COLO829 (cell line): Measurements from ENCODE around the gene CAND1.

Experiments
- DNase-seq: peaks from one replicate; pipeline ENCODE4 v3.0.0; 2012; ENCODE audit warnings: low spot score

The CAND1 gene

GRCh38 chr12:67280572-67280971 is 11.4 kb downstream of the CAND1 start:
- no peak for DNase-seq

GRCh38 chr12:67284561-67284960 is 15.4 kb downstream of the CAND1 start:
- no peak for DNase-seq

GRCh38 chr12:67286257-67286656 is 17.1 kb downstream of the CAND1 start:
- DNase-seq: no peak

- no peak for DNase-seq
Measured at GRCh38 chr12:67287311-67287710, 18.2 kb downstream of the CAND1 start.

- no peak for DNase-seq
Measured at GRCh38 chr12:67288561-67288960, 19.4 kb downstream of the CAND1 start.

GRCh38 chr12:67290378-67290777 is 21.2 kb downstream of the CAND1 start:
- DNase-seq: no peak

- no peak for DNase-seq
Measured at GRCh38 chr12:67299526-67299925, 30.4 kb downstream of the CAND1 start.

- DNase-seq: no peak
Measured at GRCh38 chr12:67299926-67300325, 30.8 kb downstream of the CAND1 start.

- DNase-seq: no peak
Measured at GRCh38 chr12:67302162-67302561, 33.0 kb downstream of the CAND1 start.

- DNase-seq: no peak
Measured at GRCh38 chr12:67305544-67305943, 36.4 kb downstream of the CAND1 start.

- no peak for DNase-seq
Measured at GRCh38 chr12:67306712-67307111, 37.6 kb downstream of the CAND1 start.

GRCh38 chr12:67315661-67316060 is 46.5 kb downstream of the CAND1 start:
- DNase-seq: no peak

GRCh38 chr12:67318786-67319185 is 49.6 kb downstream of the CAND1 start:
- DNase-seq: no peak

- no peak for DNase-seq
Measured at GRCh38 chr12:67319936-67320335, 50.8 kb downstream of the CAND1 start.

GRCh38 chr12:67320614-67321295 is 51.6 kb downstream of the CAND1 start:
- DNase-seq: no peak

GRCh38 chr12:67322580-67322979 is 53.4 kb downstream of the CAND1 start:
- DNase-seq: no peak

- DNase-seq: no peak
Measured at GRCh38 chr12:67323007-67323406, 53.8 kb downstream of the CAND1 start.

- DNase-seq: no peak
Measured at GRCh38 chr12:67326637-67327036, 57.5 kb downstream of the CAND1 start.

- no peak for DNase-seq
Measured at GRCh38 chr12:67327466-67327865, 58.3 kb downstream of the CAND1 start.

- DNase-seq: no peak
Measured at GRCh38 chr12:67331123-67331522, 62.0 kb downstream of the CAND1 start.

GRCh38 chr12:67331828-67332227 is 62.7 kb downstream of the CAND1 start:
- DNase-seq: no peak

GRCh38 chr12:67333649-67334048 is 64.5 kb downstream of the CAND1 start:
- DNase-seq: no peak

GRCh38 chr12:67338426-67338825 is 69.3 kb downstream of the CAND1 start:
- no peak for DNase-seq

GRCh38 chr12:67339530-67339929 is 70.4 kb downstream of the CAND1 start:
- DNase-seq: no peak
